GM19193 (cell line): Measurements from ENCODE around the gene CAB39.

Experiments used
- POLR2A ChIP-seq: IDR thresholded peaks from 4 replicates; pipeline ENCODE4 v1.6.1; 2011; ENCODE audit not compliant: insufficient read depth, insufficient read length; ENCODE audit errors: extremely low read depth

The CAB39 gene

DNA sequence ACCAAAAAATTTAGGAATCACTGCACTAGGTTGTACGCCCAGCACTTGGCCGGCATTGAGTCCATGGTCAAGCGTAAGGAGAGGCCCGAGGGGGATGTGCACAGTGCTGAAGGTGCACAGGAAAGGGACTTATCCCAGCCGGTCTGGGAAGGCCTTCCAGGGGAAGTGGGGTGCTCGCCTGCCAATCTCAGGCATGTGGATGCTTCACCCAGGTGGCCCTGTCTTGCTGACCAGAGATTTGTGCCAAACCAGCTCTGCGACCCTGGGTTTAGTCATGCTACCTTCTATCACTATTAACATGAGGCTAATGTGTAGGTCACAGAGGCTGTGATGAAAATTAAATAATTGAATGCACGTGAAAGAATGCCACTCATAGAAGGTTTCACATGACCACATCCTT is 150.4 kb downstream of the CAB39 start:
- TF ChIP-seq POLR2A: no peak

GRCh38 chr2:230863442-230864121 is 150.9 kb downstream of the CAB39 start:
- TF ChIP-seq POLR2A: no peak

GRCh38 chr2:230864122-230864604 is 151.5 kb downstream of the CAB39 start:
- TF ChIP-seq POLR2A: no peak

DNA sequence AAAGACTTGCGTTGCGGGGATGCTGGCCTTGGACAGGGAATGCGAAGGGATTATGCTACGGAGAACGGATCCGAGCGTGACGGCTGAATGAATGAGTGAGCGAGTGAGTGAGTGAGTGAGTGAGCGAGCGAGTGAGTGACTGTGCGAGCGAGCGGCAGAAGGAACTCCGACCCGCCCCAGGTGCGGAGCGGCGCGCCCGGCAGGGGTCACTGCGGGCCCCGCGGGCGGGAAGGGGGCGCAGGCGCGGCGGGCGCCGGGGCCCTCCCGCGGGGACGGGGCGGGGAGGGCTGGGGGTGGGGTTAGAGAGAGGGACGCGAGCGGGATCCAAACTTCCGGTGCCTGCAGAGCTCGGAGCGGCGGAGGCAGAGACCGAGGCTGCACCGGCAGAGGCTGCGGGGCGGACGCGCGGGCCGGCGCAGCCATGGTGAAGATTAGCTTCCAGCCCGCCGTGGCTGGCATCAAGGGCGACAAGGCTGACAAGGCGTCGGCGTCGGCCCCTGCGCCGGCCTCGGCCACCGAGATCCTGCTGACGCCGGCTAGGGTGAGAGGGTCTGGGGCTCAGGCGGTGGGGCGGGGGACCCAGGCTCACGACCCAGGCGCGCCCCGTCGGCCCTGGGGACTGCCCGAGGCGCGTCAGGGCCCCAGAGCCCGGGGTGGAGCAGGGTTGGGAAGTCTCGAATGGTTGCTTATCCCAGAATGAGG is 152.1 kb downstream of the CAB39 start, which contains the start of gene ITM2C:
Gene ITM2C (plus strand): TSS at position 338 of the 702 bp plus-strand sequence. CDS start 84 bp downstream, at position 422.
- TF ChIP-seq POLR2A: peak; percentile 70

GRCh38 chr2:230865307-230865765 is 152.7 kb downstream of the CAB39 start:
- no peak for TF ChIP-seq POLR2A

DNA sequence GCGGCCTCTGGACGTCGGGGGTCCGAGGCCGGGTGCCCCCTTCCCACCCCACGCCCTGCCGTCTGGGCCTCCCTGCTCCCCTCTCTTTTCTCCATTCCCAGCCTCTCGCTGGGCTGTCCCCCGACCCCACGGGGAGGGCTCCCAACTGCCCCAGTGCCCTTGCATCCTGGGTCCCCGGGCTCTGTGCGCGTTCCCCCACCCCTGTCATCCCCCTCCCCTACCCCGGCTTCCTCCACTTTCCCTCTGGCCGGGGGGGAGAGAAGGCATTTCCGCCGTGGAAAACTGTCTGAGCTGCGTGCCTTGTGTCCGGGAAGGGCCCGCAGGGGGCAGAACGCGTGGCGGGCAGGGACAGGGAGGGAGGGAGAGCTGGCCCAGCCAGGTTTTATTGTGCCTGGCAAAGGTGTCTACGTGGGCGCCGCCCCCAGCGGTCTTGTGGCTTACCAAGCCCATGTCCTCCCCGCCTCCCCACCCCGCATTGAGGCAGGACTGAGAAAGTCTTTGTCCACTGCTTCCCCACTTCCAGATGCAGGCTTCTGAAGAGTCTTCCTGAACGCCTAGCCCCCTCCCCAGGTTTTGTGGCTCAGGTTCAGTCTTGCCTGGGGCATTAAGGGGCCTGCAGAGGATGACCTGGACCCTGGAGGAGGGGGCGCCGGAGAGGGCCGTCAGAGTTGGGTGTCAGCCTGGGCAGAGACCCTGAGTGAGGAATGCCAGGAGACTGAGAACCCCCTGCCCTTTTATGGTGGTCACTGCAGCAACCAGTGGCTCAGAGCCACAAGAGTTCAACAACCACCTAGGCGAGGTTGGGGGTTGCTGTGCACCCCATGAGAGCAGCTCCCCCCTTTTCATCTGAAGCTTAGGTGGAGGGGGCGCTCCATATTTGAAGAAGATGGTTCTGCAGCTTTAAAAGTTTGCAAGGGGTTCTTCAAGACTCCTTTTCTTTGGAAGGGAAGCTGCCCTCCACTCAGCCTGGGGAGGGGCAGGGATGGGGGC is 153.4 kb downstream of the CAB39 start:
- no peak for TF ChIP-seq POLR2A

DNA sequence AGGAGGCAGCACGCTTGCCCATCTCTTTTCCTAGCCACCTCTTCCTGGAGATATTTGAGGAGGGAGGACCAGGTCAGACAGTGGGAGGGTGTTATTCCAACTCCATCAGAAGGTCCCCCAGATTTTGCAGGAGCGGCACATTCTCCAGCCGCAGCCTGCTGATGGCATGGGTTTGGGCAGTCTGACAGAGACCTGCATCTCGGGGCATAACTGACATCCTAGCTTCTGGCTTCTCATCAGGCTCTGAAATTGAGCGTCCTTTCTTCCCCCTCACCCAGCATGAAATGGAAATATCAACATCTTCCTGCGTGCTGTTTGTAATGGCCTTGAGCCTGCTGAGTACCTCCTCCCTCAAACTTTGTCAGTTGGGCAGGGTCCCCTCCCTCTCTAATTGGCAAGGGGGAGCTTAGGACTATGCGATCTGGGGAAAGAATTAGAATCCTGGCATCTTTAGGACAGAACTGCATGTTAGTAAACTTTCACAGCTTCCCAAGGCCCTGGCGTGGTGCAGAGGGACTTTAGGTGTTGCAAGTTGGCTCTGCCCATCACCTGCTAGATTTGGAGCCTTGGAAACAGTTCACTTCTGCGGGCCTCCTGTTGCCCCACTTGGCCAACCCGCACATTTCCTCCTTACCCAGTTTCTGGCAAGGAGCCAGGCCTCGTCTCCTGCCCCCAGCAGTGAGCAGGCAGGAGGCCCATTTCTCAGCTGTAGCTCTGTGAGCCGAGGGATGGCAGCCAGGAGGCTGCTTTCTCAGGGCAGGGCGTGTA is 154.3 kb downstream of the CAB39 start:
- no peak for TF ChIP-seq POLR2A

DNA sequence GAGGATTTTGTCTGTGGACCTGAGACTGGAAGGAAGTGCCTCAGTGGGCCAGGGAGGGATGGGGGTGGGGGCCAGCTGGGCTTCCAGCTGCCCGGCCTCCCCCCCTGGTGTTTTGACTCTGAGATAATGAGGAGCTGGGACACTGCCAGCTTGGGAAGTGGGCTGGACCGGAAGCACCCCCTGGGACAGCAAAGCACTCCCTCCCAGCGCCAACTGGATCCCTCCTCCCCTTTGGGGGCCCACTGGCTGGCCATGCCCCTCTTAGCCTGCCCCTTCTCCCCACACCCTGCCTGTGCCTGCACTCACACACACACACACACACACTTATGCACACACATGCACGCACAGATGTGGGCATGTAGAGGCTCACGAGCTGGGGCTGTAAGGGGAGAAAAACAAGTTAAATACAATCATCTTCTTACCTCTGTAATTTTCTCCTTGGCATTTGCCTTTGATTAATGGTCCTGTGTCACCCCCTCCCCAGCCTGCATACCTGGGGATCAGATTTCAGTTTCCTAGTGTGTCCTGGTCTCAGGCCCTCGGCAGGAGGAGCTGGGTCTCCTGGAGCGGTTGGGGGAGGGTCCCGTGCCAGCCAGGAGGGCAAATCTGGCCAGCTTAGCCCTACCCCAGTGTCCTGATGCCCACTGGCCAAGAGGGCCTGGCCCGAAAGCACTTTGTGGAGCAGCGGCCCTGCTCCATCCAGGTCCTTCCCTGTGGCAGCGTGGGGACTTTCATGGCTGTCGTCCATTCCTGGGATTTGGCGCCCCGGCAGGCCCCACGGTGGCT is 155.7 kb downstream of the CAB39 start:
- no peak for TF ChIP-seq POLR2A

DNA sequence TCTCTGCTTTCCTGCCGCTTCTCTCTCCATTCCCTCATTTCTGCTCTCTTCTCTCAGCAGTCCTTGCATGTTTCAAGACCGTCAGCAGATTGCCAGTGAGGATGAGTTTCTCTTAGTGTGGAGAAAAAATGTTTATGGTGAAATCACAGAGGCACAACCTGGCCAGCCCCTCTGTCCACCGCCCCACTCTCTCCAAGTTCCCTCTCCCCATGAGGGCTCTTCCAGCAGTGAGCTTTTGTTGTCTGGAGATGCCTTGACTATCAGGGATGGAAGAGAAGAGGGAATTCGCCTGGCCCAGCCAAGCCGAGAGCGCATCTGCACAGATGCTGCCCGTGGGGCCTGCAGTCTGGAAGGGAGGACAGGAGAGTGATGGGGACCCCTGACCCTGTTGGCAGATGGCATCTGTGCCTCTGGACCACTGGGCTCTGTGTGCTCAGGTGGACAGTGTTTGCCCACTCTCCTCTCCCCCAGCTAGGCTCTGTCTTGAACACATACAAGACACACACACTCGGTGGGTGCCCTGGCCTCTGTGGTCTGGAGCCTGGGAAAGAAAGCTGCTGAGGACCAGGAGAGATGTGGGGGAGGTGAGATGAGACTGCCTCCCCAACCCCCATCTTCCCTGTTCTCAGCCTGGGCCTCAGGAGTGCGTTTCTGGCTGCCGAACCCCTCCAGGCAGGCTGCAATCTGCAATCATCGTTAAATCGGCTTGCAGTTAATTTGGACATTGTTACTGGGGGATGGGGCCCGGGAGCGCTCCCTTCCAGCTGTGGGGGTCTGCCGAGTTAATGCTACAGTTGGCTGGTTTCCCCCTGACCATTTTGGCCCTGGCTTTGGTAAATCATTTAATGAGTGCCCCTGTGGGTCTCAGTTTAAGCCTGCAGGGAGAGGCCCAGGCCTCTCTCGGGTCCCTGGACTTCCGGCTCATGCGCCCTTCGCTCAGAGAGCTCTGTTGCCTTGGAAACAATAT is 156.6 kb downstream of the CAB39 start:
- TF ChIP-seq POLR2A: no peak

- no peak for TF ChIP-seq POLR2A
Observed at GRCh38 chr2:230869914-230870543, 157.4 kb downstream of the CAB39 start.
